ENCODE data around the gene RAD54L.
"Not testable (repeated sequence)": the region's sequence is repeated elsewhere in the genome, so short reads cannot be mapped to it uniquely, and the experiment has no call there.

DNA sequence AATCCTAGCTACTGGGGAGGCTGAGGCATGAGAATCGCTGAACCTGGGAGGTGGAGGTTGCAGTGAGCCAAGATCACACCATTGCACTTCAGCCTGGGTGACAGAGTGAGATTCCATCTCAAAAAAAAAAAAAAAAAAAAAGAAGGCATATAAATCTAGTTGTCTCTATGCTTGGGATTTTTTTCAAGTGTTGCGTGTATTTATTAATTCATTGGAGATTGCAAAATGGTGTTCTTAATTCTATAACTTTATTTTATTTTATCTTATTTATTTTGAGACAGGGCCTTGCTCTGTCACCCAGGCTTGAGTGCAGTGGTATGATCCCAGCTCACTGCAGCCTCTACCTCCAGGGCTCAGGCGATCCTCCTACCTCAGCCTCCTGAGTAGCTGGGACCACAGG is 16.3 kb upstream of the RAD54L start:
- TF ChIP-seq, protein P1, sequence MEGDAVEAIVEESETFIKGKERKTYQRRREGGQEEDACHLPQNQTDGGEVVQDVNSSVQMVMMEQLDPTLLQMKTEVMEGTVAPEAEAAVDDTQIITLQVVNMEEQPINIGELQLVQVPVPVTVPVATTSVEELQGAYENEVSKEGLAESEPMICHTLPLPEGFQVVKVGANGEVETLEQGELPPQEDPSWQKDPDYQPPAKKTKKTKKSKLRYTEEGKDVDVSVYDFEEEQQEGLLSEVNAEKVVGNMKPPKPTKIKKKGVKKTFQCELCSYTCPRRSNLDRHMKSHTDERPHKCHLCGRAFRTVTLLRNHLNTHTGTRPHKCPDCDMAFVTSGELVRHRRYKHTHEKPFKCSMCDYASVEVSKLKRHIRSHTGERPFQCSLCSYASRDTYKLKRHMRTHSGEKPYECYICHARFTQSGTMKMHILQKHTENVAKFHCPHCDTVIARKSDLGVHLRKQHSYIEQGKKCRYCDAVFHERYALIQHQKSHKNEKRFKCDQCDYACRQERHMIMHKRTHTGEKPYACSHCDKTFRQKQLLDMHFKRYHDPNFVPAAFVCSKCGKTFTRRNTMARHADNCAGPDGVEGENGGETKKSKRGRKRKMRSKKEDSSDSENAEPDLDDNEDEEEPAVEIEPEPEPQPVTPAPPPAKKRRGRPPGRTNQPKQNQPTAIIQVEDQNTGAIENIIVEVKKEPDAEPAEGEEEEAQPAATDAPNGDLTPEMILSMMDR (IDR thresholded peaks at IDR 0.05 in 2 of 3, conservative IDR thresholded peaks at IDR 0.05 in 1 of 3; ENCODE audit: control insufficient read depth in 2 of 3, extremely low read depth in 1 of 3, insufficient read depth in 1 of 3, low read depth in 3 of 3, low read length in 3 of 3): not testable (repeated sequence)
- TF ChIP-seq FOXK2 (IDR thresholded peaks at IDR 0.05); KAT2A (conservative IDR thresholded peaks at IDR 0.05; ENCODE audit: control insufficient read depth, low read depth, low read length); HDAC6 (IDR thresholded peaks at IDR 0.05; ENCODE audit: unreplicated experiment); POLR2A (IDR thresholded peaks at IDR 0.05; ENCODE audit: low read depth, low read length); HDGF (IDR thresholded peaks at IDR 0.05): not testable (repeated sequence)
- TF ChIP-seq, protein P2, sequence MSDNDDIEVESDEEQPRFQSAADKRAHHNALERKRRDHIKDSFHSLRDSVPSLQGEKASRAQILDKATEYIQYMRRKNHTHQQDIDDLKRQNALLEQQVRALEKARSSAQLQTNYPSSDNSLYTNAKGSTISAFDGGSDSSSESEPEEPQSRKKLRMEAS (IDR thresholded peaks at IDR 0.05; ENCODE audit: low read depth, low read length): not testable (repeated sequence)

All from GM12878 (cell line).